Ovary (tissue), 9 donors: ENCODE data around the gene SLC6A9. TPM values are rescaled to one million over a fixed set of nuclear protein-coding genes. Genes with fewer than 3 reads are reported as not detected.

ENCODE experiments used
- DNase-seq, 5 donors: peaks; one replicate each; pipeline ENCODE4 v3.0.0-alpha.2; 2019 to 2020
- H3K27ac ChIP-seq, 2 donors: fragments of 200-600 bp; one replicate each; pipeline versions ENCODE4 v1.5.1 to v1.8.0; 2019 to 2022
- H3K27me3 ChIP-seq: fragments of 200-600 bp; one replicate; pipeline ENCODE4 v1.8.0; 2022
- H3K36me3 ChIP-seq: fragments of 200-600 bp; sonication (generic); one replicate; pipeline ENCODE4 v1.5.1; 2019
- H3K4me1 ChIP-seq: one replicate; pipeline ENCODE4 v1.8.1; 2013; ENCODE audit warnings: mild to moderate bottlenecking, moderate library complexity; ENCODE audit not compliant: insufficient read depth
- H3K4me3 ChIP-seq: fragments of 200-600 bp; sonication (generic); one replicate; pipeline ENCODE4 v1.5.1; 2017
- H3K9me3 ChIP-seq, 2 donors: fragments of 200-600 bp in 1 of 2; sonication (generic) in 1 of 2; one replicate each; pipeline versions ENCODE4 v1.5.1 to v1.8.1; 2013 to 2019; ENCODE audit warnings: mild to moderate bottlenecking in 1 of 2, moderate library complexity in 1 of 2
- EP300 ChIP-seq: sonication (generic); formaldehyde crosslinking; IDR thresholded peaks from one replicate; pipeline ENCODE4 v1.6.1; 2017; ENCODE audit warnings: antibody characterized with exemption
- POLR2A ChIP-seq: fragments of 450-650 bp; IDR thresholded peaks from one replicate; pipeline ENCODE4 v1.6.1; 2017; ENCODE audit warnings: antibody characterized with exemption, mild to moderate bottlenecking, moderate library complexity
- WGBS, 3 donors: extraction: QIAGEN DNeasy Blood & Tissue Kit in 1 of 3; methylation state at CpG; one replicate each; pipeline versions ENCODE4 v1.1.5 to v1.1.7; 2013 to 2017; 5-methylcytosine and 5-hydroxymethylcytosine counted together
- intact Hi-C, 4 donors: fragments of 100-400 bp; cut with DNase I; formaldehyde crosslinking; loops; one replicate each; pipeline versions ENCODE4 v1.11.0 to v1.15.1; 2022 to 2023
- polyA plus RNA-seq, 2 donors: library from polyadenylated mRNA; stranded (reverse); fragments of 200-250 nt in 1 of 2; fragments of 350-450 nt in 1 of 2; fragmentation: Illumina TruSeq in 1 of 2; extraction: RNeasy Lipid Tissue Mini Kit (QIAGEN cat#74804) in 1 of 2; gene quantifications; one replicate each; pipeline ENCODE4 v1.2.3, GENCODE V29; 2013 to 2014
- total RNA-seq, 7 donors: library from RNA; depleted of rRNA in 2 of 7; stranded (reverse); fragments of >200 nt in 2 of 7; fragmentation: NEBNext Ultra II Directional in 3 of 7; extraction: Animal tissue kit (Norgen Biotek cat#: 25700) in 3 of 7; gene quantifications; one replicate each; pipeline versions ENCODE4 v1.1.0 to v1.2.4, GENCODE V29; 2016 to 2023
- TF ChIP-seq, protein P1 (sequence below), 3 donors: fragments of 450-650 bp in 2 of 3; fragments of 200-600 bp in 1 of 3; IDR thresholded peaks; one replicate each; pipeline versions ENCODE4 v1.5.1 to v1.8.0; 2016 to 2022; ENCODE audit warnings: antibody characterized with exemption in 3 of 3, mild to moderate bottlenecking in 1 of 3
- donor health status: DM: no; HTN: no; CAD: no; lungs with moderate emphysema.
- donor health status: DM: no; HTN: no; CAD: no.
- donor health status: Bipolar disorder and iron deficiency.
- donor health status: DM: yes; HTN: yes; CAD: no.
- donor health status: DM: no; HTN: no; CAD: no.
- donor health status: DM: yes; HTN: yes; CAD: no.

Gene SLC6A9
- total and polyA plus RNA-seq, 9 donors: 1.1 to 74.1 (median 4.6) TPM

DNA sequence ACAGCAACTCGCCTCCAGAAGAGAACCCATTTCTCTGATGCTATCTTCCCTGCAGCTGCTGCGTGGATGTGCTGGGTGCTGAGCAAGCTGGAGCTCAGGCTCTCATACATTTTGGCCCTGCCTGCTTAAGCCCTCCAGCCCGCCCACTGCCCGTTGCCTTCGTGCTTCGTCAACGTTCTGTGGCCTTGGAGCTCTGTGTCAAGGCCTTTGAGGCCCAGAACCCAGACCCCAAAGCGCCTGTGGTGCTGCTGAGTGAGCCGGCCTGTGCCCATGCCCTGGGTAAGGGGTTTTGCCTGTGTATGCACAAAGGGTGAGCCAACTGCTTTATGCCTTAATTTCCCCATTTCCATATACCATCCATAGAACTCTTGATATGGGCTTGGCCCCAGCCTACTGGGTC, 60.4 kb downstream of the SLC6A9 start:
- Histone ChIP-seq H3K36me3 (no peaks in the 10 kb centered on the region), H3K27ac (no peak overlapping the region), H3K4me1 (peaks cover 13% of the 10 kb centered on the region), H3K4me3 (no peak overlapping the region), H3K9me3 (no peaks in the 10 kb centered on the region), H3K27me3 (no peaks in the 10 kb centered on the region)
- TF ChIP-seq POLR2A: no peak
- TF ChIP-seq EP300: no peak
- TF ChIP-seq, protein P1, sequence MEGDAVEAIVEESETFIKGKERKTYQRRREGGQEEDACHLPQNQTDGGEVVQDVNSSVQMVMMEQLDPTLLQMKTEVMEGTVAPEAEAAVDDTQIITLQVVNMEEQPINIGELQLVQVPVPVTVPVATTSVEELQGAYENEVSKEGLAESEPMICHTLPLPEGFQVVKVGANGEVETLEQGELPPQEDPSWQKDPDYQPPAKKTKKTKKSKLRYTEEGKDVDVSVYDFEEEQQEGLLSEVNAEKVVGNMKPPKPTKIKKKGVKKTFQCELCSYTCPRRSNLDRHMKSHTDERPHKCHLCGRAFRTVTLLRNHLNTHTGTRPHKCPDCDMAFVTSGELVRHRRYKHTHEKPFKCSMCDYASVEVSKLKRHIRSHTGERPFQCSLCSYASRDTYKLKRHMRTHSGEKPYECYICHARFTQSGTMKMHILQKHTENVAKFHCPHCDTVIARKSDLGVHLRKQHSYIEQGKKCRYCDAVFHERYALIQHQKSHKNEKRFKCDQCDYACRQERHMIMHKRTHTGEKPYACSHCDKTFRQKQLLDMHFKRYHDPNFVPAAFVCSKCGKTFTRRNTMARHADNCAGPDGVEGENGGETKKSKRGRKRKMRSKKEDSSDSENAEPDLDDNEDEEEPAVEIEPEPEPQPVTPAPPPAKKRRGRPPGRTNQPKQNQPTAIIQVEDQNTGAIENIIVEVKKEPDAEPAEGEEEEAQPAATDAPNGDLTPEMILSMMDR (IDR thresholded peaks at IDR 0.05): no peak
- no peak for DNase-seq
- 62 to 80% (median 71%) methylated on average over 9 of the region's 9 CpGs for WGBS, 3 donors
- intact Hi-C loops: no loop called here

DNA sequence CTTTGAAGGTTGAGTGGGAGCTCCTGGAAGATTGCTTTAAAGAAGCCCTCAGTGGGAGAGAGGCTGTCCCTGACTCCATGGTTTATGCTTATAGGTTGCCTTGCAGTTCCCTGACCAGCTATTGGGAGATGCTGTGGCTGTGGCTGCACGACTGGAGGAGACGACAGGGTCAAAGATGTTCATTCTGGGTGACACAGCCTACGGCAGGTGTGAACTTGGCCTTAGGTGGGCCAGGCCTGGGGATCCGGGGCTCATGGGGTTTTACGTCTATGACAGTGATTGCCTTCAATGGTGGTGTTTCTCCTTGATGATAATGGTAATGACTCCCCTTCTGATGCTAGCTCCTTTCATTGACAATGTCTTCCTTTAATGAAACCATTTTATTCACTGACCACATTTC, 60.8 kb downstream of the SLC6A9 start:
- Histone ChIP-seq H3K4me1 (peaks cover 10% of the 10 kb centered on the region), H3K27ac (no peak overlapping the region), H3K27me3 (no peaks in the 10 kb centered on the region), H3K9me3 (no peaks in the 10 kb centered on the region), H3K4me3 (peak overlapping the region; percentile 74), H3K36me3 (no peaks in the 10 kb centered on the region)
- no peak for DNase-seq
- intact Hi-C loops: no loop called here
- TF ChIP-seq EP300 (no peak), POLR2A (no peak)
- TF ChIP-seq, protein P1 (IDR thresholded peaks at IDR 0.05): no peak
- 40 to 49% (median 42%) methylated on average over 5 of the region's 5 CpGs for WGBS, 3 donors

DNA sequence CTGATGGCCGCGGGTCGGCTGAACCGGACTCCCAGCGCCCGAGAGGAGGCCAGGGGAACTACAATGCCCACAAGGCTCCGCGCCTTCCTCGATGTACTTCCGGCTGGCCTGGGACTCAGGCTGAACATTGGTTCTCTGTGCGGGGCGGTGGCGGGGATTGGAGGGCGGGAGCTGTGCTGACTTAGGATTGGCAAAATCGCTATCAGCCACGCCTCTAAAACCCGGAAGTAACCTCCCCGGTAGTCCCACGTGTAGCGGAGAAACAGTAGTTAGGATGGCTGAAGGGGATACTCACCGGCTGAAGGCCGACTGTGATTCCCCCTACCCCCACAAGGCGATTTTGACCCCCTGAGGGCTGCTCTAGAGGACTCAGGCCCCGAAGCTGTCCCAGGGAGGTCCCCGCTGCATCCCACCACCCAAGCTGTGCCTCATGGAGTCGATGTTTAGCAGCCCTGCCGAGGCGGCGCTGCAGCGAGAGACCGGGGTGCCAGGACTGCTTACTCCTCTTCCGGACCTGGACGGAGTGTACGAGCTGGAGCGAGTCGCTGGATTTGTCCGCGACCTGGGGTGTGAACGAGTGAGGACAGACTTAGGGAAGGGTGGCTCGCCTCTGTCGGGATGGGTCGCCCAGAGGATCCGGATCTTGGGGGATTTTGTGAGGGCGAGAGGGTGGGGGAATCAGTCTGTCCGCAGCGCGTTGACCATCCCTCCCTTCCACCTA, 61.4 kb downstream of the SLC6A9 start, which contains the start of gene DPH2:
DPH2 (plus strand) TSS at position 265 of the 721 bp plus-strand sequence; CDS start at position 431, 166 bp downstream.
- Histone ChIP-seq H3K36me3 (no peaks in the 10 kb centered on the region), H3K27ac (no peak within 1 kb of the TSS), H3K27me3 (no peaks in the 10 kb centered on the region), H3K9me3 (no peaks in the 10 kb centered on the region), H3K4me1 (peaks cover 8% of the 10 kb centered on the region), H3K4me3 (peak within 1 kb of the TSS; percentile 74)
- DNase-seq: peak; percentile 95 to 97 (median 96)
- WGBS, 3 donors: 1% methylated on average over 45 to 47 of the region's 47 CpGs
- intact Hi-C loops: no loop called here
- TF ChIP-seq, protein P1 (IDR thresholded peaks at IDR 0.05): peak in 1 of 3 donors; percentile 21
- TF ChIP-seq POLR2A: no peak

DNA sequence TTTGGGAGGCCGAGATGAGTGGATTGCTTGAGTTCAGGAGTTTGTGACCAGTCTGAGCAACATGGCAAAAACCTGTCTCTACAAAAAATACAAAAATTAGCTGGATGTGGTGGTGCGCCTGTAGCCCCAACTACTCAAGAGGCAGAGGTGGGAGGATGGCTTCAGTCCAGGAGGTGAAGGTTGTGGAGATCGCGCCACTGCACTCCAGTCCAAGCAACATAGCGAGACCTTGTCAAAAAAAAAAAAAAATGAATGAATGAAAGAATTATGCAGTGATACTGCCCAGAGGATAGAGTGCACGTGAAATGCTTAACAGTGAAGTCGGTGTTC, 61.9 kb downstream of the SLC6A9 start:
- no peak overlapping the region for H3K27ac ChIP-seq
- H3K4me1 ChIP-seq: peaks cover 8% of the 10 kb centered on the region
- H3K4me3 ChIP-seq: no peak overlapping the region
- H3K36me3 ChIP-seq: no peaks in the 10 kb centered on the region
- 33 to 42% (median 35%) methylated on average over 7 of the region's 7 CpGs for WGBS, 3 donors
- intact Hi-C loops: no loop called here
- TF ChIP-seq, protein P1 (IDR thresholded peaks at IDR 0.05): no peak
- TF ChIP-seq POLR2A (no peak), EP300 (no peak)
- DNase-seq: no peak
- no peaks in the 10 kb centered on the region for H3K27me3 ChIP-seq
- H3K9me3 ChIP-seq: no peaks in the 10 kb centered on the region
